ENCODE data around the gene DUSP14.
"Not testable (repeated sequence)": the region's sequence is repeated elsewhere in the genome, so short reads cannot be mapped to it uniquely, and the experiment has no call there.

The DUSP14 gene

DNA sequence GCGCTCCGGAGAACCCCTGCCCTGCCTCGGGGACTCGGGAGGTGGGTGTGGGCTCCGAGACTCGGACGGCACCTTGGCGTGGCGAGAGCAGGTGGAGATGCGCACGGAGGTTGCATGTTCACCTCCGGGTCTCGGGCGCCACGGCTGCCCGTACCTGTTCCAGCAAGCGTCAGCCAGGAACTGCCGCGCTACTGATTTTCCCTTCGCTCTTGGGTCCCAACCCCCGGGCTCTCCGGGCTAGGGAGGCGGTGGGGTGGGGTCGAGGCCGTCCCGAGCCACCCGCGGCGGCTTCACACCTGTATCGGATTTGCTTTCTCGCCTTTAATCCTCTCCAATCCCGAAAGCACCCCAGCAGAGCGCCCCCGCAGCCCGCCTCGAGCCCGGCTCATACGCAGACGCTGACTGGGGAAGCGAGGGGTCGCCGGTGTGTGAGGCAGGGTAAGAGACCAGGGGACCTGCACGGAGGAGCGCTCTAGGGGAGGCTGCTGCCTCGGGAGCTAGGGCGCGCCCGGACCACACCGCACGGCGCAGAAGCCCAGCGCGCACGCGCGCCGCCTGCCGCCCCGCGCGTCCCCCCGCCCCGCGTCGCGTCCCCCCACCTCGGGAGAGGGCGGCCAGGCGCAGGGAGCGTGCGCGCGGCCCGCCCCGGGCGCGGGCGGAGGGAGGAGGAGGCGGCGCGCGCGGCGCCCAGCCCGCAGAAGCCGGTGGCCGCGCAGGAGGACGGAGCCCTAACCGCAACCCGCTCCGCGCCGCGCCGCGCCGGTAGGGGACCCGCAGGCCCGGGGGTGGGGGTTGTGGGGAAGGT, at the start of gene DUSP14:
TSS of gene DUSP14 (plus strand) at position 695 of the 805 bp plus-strand sequence. CDS start 22,382 bp downstream, outside the sequence.
- DNase-seq (ENCODE audit: low read depth in 2 of 3, low spot score in 1 of 3): peak; percentile 56 to 71 (median 63)

DNA sequence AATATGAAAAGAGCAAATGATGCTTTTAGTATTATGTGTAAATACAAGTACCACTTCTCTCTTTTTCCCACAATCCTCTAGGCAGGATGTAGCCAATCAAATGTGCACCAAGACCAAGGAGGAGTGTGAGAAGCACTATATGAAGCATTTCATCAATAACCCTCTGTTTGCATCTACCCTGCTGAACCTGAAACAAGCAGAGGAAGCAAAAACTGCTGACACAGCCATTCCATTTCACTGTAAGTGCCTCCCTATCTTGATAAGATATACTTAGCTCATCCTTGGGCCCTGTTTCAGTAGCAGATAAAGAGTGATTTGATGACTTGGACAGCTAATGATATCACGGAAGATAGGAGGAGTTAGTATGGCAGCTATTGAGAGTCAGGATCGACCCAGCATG, 49.3 kb upstream of the DUSP14 start:
- DNase-seq (ENCODE audit: low read depth in 2 of 3, low spot score in 1 of 3): no peak

DNA sequence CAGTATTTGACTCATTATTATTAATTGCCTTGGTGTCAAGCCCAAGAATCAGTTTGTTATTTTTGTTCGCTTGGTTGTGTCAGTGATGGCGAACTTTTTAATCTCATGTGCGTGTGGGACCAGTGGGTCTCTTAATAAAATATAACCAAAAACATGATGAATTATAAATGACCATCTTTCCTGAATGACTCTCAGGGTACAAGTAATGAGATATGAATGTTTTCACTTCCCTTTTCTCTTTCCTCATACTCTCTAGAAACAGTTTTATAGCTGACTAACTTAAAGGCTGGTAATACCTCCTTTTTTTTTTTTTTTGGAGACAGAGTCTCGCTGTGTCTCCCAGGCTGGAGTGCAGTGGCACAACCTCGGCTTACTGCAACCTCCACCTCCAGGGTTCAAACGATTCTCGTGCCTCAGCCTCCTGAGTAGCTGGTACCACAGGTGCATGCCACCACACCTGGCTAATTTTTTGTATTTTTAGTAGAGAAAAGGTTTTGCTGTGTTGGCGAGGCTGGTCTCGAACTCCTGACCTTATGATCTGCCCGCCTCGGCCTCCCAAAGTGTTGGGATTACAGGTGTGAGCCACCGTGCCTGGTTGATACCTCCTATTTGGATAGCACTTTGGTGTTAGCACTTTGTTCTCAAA, 48.2 kb upstream of the DUSP14 start:
- not testable (repeated sequence) for DNase-seq (ENCODE audit: low read depth in 2 of 3, low spot score in 1 of 3)

- no peak for DNase-seq (ENCODE audit: low read depth in 2 of 3, low spot score in 1 of 3)
Measured at GRCh38 chr17:37446027-37446426, 43.7 kb upstream of the DUSP14 start.

DNA sequence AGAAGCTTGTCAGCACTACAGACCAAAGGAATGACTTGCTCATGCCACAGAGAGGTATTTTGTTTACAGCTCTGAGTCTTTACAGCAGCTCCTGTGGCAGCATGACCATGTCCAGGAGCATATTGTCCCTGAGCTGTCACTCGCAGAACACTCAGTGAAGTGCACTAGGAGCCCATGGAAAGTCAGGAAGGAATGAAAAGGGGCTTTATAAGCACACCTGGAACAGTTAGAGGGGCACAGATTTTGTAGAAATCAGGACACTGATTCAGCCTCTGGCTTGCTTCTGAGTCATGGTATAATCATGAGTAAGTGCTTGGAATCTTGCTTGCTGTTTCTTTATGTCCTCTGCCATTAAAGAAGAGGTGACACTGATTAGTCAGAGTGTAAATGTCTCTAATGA, 42.0 kb upstream of the DUSP14 start:
- DNase-seq (ENCODE audit: low read depth in 2 of 3, low spot score in 1 of 3): no peak

DNA sequence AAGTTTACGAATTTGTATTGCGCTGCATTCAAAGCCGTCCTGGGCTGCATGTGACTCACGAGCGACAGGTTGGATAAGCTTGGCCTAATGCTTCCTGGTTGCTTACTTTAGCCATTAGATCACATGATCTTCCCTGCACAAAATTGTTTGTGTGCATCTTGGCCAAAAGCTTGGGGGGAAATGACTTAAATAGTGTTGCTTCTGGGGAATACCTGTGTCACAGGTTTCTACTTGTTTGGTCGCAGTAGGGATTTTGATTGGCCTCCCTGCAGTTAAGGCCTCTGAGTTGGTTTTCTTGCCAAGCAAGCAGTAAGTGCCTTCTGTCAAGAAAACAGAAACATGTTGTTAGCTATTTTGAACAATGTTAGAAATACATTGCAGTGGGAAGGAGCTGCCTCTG, 39.6 kb upstream of the DUSP14 start:
- no peak for DNase-seq (ENCODE audit: low read depth in 2 of 3, low spot score in 1 of 3)

DNA sequence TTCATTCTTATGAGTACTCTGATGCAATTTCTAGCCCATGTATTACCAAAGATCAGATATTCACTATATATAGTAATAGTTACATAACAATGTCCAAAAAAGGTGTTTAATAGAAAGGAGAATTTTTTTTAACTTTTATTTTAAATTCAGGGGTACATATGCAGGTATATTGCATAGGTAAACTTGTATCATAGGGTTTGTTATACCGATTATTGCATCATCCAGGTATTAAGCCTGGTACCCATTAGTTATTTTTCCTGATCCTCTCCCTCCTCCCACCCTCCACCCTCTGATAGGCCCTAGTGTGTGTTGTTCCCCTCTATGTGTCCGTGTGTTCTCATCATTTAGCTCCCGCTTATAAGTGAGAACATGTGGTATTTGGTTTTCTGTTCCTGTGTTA, 31.9 kb upstream of the DUSP14 start:
- not testable (repeated sequence) for DNase-seq (ENCODE audit: low read depth in 2 of 3, low spot score in 1 of 3)

- no peak for DNase-seq (ENCODE audit: low read depth in 2 of 3, low spot score in 1 of 3)
Measured at GRCh38 chr17:37458805-37459204, 30.9 kb upstream of the DUSP14 start.

- no peak for DNase-seq (ENCODE audit: low read depth in 2 of 3, low spot score in 1 of 3)
Measured at GRCh38 chr17:37461668-37462067, 28.0 kb upstream of the DUSP14 start.

DNA sequence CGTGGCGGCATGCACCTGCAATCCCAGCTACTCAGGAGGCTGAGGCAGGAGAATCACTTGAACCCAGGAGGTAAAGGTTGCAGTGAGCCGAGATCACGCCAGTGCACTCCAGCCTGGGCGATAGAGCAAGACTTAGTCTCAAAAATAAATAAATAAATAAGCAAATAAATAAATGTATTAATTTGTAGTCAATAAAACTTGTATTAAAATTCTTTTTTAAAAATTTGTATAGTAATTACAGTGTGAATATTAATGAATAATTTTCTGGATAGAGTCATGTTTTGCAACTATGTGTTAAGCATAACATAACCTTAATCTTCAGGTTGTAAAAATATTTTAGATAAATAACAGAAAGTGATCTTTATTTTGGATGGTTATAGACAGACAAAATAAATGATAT, 27.2 kb upstream of the DUSP14 start:
- no peak for DNase-seq (ENCODE audit: low read depth in 2 of 3, low spot score in 1 of 3)

GRCh38 chr17:37463039-37463438, 26.7 kb upstream of the DUSP14 start:
- DNase-seq (ENCODE audit: low read depth in 2 of 3, low spot score in 1 of 3): no peak

DNA sequence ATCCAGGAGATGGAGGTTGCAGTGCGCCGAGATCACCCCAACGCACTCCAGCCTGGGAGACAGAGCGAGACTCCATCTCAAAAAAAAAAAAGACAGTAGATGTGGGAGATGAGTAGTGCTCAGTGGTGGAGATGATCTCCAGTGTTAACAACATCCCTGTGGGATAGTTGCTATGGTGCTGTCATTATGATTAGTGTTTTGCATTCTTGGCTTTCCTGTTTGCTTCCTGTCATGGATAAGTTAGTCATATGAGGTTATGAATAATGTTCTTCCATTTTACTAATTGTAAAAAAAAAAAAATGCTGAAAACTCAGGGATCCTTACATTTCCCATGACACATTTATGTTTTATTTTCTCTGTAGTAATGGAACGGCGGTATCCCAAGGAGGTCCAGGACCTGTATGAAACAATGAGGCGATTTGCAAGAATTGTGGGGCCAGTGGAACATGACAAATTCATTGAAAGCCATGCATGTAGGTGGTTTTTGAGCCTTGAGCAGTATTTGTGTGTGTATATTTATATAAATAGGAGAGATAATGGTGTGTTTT, 24.5 kb upstream of the DUSP14 start:
- DNase-seq (ENCODE audit: low read depth in 2 of 3, low spot score in 1 of 3): no peak

DNA sequence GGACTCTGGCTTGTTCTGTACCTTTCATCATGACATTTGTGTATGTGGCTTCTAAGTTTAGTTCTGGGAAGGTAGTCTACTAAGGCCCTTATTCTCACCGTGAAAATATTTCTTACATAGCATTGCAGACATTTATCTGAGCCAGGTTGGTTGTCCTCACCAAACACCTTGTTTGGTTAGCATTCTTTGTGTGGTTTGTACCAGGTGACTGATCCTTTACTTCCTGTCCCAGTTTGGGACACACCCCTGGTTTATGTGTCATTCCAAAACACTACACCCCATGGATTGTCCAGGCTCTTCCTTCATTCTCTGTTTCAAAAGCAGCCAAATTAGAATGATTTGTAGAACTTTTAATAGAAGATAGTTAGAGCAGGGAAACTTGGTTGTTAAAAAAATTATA, 23.2 kb upstream of the DUSP14 start:
- DNase-seq (ENCODE audit: low read depth in 2 of 3, low spot score in 1 of 3): no peak

DNA sequence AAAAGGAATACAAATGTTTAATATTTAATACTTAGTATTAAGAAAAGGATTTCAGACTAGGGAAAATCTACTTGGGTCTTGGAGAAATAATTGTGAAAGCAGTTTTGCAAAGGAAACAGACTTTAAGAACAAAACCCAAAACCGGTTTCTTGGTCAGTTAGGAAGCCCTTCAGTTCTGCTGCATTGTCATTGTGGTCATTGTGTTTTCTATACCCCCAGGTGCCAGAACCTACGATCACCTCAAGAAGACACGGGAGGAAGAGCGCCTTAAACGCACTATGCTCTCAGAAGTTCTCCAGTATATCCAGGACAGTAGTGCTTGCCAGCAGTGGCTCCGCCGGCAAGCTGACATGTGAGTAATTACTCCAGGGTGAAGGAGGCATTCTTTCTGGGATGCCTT, 19.5 kb upstream of the DUSP14 start:
- DNase-seq (ENCODE audit: low read depth in 2 of 3, low spot score in 1 of 3): no peak

- no peak for DNase-seq (ENCODE audit: low read depth in 2 of 3, low spot score in 1 of 3)
Measured at GRCh38 chr17:37475731-37476420, 13.8 kb upstream of the DUSP14 start.

DNA sequence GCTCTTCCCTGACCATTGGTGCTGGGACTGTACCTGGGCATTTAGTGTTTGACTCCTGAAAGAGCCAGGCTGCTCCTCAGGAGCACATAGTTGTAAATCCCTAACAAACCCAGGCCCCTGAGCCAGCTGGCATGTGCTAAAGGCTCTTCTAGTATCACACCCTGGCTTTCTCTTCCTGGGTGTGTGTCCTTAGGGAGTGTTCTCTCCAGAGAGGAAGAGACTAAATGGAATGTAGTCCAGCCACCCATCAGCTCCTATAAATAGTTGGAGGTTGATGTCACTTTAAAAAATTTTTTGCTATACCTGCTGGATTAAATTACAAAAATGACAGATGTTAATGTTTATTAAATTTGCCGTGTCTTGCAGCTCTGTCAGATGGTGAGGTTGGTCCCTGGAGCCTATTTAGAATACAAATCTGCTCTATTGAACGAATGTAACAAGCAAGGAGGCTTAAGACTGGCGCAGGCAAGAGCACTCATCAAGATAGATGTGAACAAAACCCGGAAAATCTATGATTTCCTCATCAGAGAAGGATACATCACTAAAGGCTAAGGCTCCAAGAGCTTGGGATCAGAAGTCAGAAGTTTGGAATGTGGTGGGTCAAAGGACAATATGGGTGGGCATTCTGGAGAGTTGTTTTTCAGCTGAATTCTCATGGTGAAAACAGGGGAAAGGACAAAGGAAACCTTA, 13.1 kb upstream of the DUSP14 start:
- no peak for DNase-seq (ENCODE audit: low read depth in 2 of 3, low spot score in 1 of 3)

DNA sequence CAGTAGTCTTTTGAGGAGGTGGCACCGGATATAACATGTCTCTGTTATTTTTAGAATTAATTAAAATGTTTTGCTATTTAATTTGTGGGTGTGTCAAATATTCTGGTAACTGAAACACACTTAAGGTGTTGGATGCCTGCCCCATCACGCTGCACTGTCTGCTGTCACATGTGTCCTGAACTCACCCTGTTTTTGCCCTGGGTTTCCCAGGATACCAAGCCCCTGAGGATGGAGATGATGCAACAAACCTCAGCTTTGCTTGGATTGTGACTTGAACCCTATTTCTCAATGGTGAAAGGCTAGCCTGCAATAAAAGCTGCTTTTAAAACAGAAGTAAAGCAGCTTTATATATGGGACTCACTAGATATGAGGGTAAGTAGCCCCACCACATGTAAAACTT, 11.5 kb upstream of the DUSP14 start:
- DNase-seq (ENCODE audit: low read depth in 2 of 3, low spot score in 1 of 3): no peak

GRCh38 chr17:37479025-37479424, 10.7 kb upstream of the DUSP14 start:
- DNase-seq (ENCODE audit: low read depth in 2 of 3, low spot score in 1 of 3): no peak

GRCh38 chr17:37480427-37480826, 9.3 kb upstream of the DUSP14 start:
- DNase-seq (ENCODE audit: low read depth in 2 of 3, low spot score in 1 of 3): no peak

GRCh38 chr17:37481001-37481665, 8.6 kb upstream of the DUSP14 start:
- DNase-seq (ENCODE audit: low read depth in 2 of 3, low spot score in 1 of 3): no peak

Measured in stimulated activated CD4-positive, alpha-beta T cell treated with anti-CD3 and anti-CD28 coated beads, Interleukin-12 subunit alpha, Interleukin-12 subunit beta, amount 100 ng/mL, for 48 hours (primary cell).